MM.1S (cell line): Measurements from ENCODE around the gene CD93.

Experiments used
- DNase-seq: peaks from one replicate; pipeline ENCODE4 v3.0.0-alpha.2; 2015
- H2AFZ ChIP-seq: fragments of 300-600 bp; sonication (generic); 2 replicates; pipeline ENCODE4 v1.6.0; 2016; ENCODE audit warnings: antibody characterized with exemption, low read length
- H3F3A ChIP-seq: fragments of 300-600 bp; sonication (generic); 2 replicates; pipeline ENCODE4 v1.6.1; 2016; ENCODE audit warnings: mild to moderate bottlenecking, antibody characterized with exemption, low read length, moderate library complexity, mixed read lengths; ENCODE audit not compliant: insufficient read depth
- H3K27ac ChIP-seq: fragments of 300-600 bp; sonication (generic); 2 replicates; pipeline ENCODE4 v1.5.1; 2016; ENCODE audit warnings: mild to moderate bottlenecking, low read length
- H3K27me3 ChIP-seq: fragments of 300-600 bp; sonication (generic); replicated peaks from 2 replicates; pipeline ENCODE4 v1.6.0; 2016; ENCODE audit warnings: low read length; ENCODE audit not compliant: insufficient read depth
- H3K36me3 ChIP-seq: fragments of 300-600 bp; sonication (generic); replicated peaks from 2 replicates; pipeline ENCODE4 v1.6.1; 2016; ENCODE audit warnings: mild to moderate bottlenecking, low read length, mixed read lengths; ENCODE audit not compliant: insufficient read depth
- H3K4me1 ChIP-seq: fragments of 300-600 bp; sonication (generic); 2 replicates; pipeline ENCODE4 v1.6.1; 2016; ENCODE audit warnings: low read length, mixed read lengths
- H3K4me2 ChIP-seq: fragments of 300-600 bp; sonication (generic); 2 replicates; pipeline ENCODE4 v1.6.0; 2016; ENCODE audit warnings: low read depth, low read length
- H3K4me3 ChIP-seq: fragments of 300-600 bp; sonication (generic); 2 replicates; pipeline ENCODE4 v1.5.1; 2016; ENCODE audit warnings: low read length, mixed read lengths
- H3K79me2 ChIP-seq: fragments of 300-600 bp; sonication (generic); 2 replicates; pipeline ENCODE4 v1.6.1; 2016; ENCODE audit warnings: mixed run types, low read length, mixed read lengths
- H3K9ac ChIP-seq: fragments of 300-600 bp; sonication (generic); 2 replicates; pipeline ENCODE4 v1.6.1; 2016; ENCODE audit warnings: low read length, mixed read lengths
- H3K9me2 ChIP-seq: fragments of 300-600 bp; sonication (generic); replicated peaks from 2 replicates; pipeline ENCODE4 v1.6.1; 2016; ENCODE audit warnings: mild to moderate bottlenecking, low read length, mixed read lengths; ENCODE audit not compliant: insufficient read depth
- H3K9me3 ChIP-seq: fragments of 300-600 bp; sonication (generic); replicated peaks from 2 replicates; pipeline ENCODE4 v1.6.1; 2016; ENCODE audit warnings: mild to moderate bottlenecking, low read length, mixed read lengths; ENCODE audit not compliant: insufficient read depth
- H4K20me1 ChIP-seq: fragments of 300-600 bp; sonication (generic); 2 replicates; pipeline ENCODE4 v1.6.1; 2016; ENCODE audit warnings: mild to moderate bottlenecking, low read length, moderate library complexity, mixed read lengths; ENCODE audit not compliant: insufficient read depth
- CTCF ChIP-seq: fragments of 300-600 bp; sonication (generic); IDR thresholded peaks from 2 replicates; pipeline ENCODE4 v1.5.1; 2016; ENCODE audit warnings: antibody characterized with exemption, low read length, mixed read lengths
- EZH2 ChIP-seq: fragments of 300-600 bp; sonication (generic); optimal IDR thresholded peaks from 2 replicates; pipeline ENCODE3; 2017; ENCODE audit warnings: low read depth, mild to moderate bottlenecking, antibody characterized with exemption, low read length, mixed read lengths
- EZH2phosphoT487 ChIP-seq: fragments of 300-600 bp; sonication (generic); IDR thresholded peaks from 2 replicates; pipeline ENCODE4 v1.6.1; 2018; ENCODE audit warnings: antibody characterized with exemption, low read length

CD93 gene

DNA sequence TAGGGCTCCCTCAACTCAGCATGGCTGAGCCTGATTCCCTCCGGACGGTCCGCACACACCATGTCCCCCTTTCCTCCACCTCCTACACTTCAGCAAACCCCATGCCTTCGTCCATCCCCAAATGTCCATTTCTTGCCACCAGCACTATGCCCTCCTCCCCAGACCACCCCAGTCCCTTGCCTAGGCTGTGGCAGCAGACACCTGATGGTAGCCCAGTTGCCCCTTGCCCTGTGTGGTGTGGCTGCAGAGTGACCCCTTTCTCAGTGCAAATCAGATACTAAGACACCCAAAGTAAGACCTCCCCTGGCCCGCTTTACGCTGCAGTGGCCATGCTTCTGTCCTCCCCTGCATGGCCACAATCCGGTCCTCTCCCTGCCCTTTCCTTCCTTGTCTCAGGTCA, 34.1 kb upstream of the CD93 start:
- no peaks in the 10 kb centered on the region for H3F3A ChIP-seq
- no peaks in the 10 kb centered on the region for H3K79me2 ChIP-seq
- H2AFZ ChIP-seq = no peak overlapping the region
- H3K9ac ChIP-seq = no peak overlapping the region
- no peak for DNase-seq
- no peaks in the 10 kb centered on the region for H3K36me3 ChIP-seq
- no peaks in the 10 kb centered on the region for H3K9me2 ChIP-seq
- no peak overlapping the region for H3K27ac ChIP-seq
- no peak overlapping the region for H3K4me2 ChIP-seq
- H4K20me1 ChIP-seq = no peaks in the 10 kb centered on the region
- no peaks in the 10 kb centered on the region for H3K4me1 ChIP-seq
- TF ChIP-seq EZH2 (no peak), EZH2phosphoT487 (no peak), CTCF (no peak)
- no peak overlapping the region for H3K4me3 ChIP-seq
- H3K9me3 ChIP-seq = no peaks in the 10 kb centered on the region
- no peaks in the 10 kb centered on the region for H3K27me3 ChIP-seq

DNA sequence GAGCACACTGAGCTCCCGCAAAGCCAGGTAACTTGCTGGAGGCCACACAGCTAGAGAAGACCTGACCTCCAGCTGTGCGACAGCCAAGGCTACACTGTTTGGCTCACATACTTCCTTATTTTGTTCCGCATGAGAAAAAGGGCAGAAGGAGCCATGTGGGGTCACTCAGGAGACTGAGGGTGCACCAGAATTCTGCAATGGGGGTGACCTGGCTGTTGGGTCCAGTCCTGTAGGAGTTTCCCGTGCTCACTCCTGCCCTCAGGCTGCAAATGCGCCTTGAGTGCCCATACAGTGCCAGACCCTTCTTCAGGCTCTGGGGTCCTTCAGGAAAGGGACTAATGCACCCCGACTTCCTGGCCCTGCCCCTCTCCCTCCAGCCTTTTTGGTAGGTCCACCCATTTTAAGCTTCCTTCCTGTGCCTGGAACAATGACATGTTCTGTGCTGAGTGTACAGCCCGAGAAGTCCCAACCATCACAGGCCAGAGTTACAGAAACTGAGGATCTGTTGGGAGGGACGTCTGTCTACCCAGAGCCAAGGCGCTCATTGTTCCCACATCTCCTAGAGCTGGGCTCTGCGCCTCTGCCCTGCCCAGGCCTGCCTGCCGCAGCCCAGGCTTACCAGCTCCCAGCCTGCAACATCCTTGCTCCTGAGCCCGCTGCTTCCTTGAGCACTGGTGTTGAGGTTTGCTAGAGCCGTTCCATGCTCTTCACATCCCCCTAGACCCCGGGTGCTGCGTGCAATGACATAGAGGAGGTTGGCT, 33.5 kb upstream of the CD93 start:
- no peak overlapping the region for H3K27ac ChIP-seq
- H3K36me3 ChIP-seq = no peaks in the 10 kb centered on the region
- no peaks in the 10 kb centered on the region for H3K27me3 ChIP-seq
- H2AFZ ChIP-seq = no peak overlapping the region
- no peaks in the 10 kb centered on the region for H3K4me1 ChIP-seq
- no peak for DNase-seq
- no peaks in the 10 kb centered on the region for H3F3A ChIP-seq
- H3K4me3 ChIP-seq = no peak overlapping the region
- no peak overlapping the region for H3K4me2 ChIP-seq
- no peaks in the 10 kb centered on the region for H3K9me2 ChIP-seq
- TF ChIP-seq CTCF (no peak), EZH2phosphoT487 (no peak), EZH2 (no peak)
- H3K9me3 ChIP-seq = no peaks in the 10 kb centered on the region
- no peak overlapping the region for H3K9ac ChIP-seq
- H3K79me2 ChIP-seq = no peaks in the 10 kb centered on the region
- no peaks in the 10 kb centered on the region for H4K20me1 ChIP-seq

GRCh38 chr20:23118766-23119165, 32.6 kb upstream of the CD93 start:
- Histone ChIP-seq H3K9me3 (no peaks in the 10 kb centered on the region), H3K27me3 (no peaks in the 10 kb centered on the region), H2AFZ (no peak overlapping the region), H3K79me2 (no peaks in the 10 kb centered on the region), H3K4me1 (no peaks in the 10 kb centered on the region), H4K20me1 (no peaks in the 10 kb centered on the region), H3K4me2 (no peak overlapping the region), H3K36me3 (no peaks in the 10 kb centered on the region), H3F3A (no peaks in the 10 kb centered on the region), H3K9me2 (no peaks in the 10 kb centered on the region), H3K27ac (no peak overlapping the region), H3K4me3 (no peak overlapping the region), H3K9ac (no peak overlapping the region)
- TF ChIP-seq CTCF = no peak
- no peak for TF ChIP-seq EZH2
- no peak for TF ChIP-seq EZH2phosphoT487
- DNase-seq = no peak
